ENCODE measurements around the gene TBCD.

Gene TBCD

DNA sequence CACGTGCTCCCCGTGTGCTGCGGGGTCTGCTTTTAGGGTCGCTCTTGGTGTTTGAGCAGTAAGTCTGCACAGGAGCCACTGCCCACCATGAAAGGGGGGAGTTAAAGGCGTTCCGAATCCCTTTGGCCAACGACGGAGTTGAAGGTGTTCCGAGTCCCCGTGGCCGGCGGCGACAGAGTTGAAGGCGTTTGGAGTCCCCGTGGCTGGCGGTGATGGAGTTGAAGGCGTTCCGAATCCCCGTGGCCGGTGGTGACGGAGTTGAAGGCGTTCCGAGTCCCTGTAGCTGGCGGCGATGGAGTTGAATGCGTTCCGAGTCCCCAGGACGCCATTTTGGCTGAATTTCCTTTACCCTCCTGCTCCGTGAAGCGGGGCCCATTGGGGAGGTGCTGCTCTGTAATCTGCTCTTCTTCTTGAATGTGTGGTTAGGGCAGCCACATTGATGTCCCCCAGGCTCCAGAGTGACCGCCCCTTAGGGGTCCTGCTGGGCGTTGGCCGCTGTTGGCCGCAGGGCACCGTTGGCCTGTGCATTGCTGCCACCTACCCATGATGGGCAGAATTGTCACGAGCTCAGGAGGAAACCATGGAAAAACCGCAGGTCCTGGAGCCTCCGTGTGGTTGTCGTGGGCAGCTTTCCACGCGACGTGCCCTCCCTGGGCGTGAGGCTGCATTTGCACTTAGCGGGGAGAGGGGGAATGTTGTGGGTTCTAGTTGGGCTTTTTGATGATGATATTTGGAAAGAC, 161.6 kb downstream of the TBCD start:
- no peaks in the 10 kb centered on the region for H3K79me2 ChIP-seq (ENCODE audit: control insufficient read depth, insufficient read depth, low read length, unreplicated experiment)
- no peaks in the 10 kb centered on the region for H3K4me1 ChIP-seq (ENCODE audit: control insufficient read depth, insufficient read depth, low read length, unreplicated experiment)
- H3K4me3 ChIP-seq (ENCODE audit: low read depth, low read length), result no peak overlapping the region
- no peaks in the 10 kb centered on the region for H3K27me3 ChIP-seq (ENCODE audit: insufficient read depth, low read length)
- H2AFZ ChIP-seq (ENCODE audit: low read length, unreplicated experiment), result no peak overlapping the region
- no peak overlapping the region for H3K27ac ChIP-seq (ENCODE audit: low read depth, low read length)
- no peaks in the 10 kb centered on the region for H3K36me3 ChIP-seq (ENCODE audit: insufficient read depth, low read length)

DNA sequence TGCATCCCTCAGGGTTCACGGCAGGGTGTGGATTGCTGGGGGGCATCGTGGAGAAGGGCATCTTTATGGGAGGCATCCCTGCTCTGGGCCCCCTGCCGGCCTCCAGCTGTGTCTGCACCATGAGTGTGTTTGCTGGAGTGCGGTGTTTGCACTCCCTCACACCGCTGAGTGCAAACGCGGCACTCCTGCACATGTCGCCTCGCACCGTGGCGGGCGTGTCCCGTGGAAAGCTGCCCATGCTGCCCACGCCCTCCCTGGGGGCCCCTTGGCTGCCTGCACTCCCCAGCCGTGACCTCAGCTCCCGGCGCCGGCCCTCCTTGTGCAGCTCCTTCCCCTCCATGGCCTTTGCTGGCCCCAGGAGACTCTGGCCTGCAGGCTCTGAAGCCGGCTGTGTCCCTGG, 162.5 kb downstream of the TBCD start:
- Histone ChIP-seq H2AFZ (ENCODE audit: low read length, unreplicated experiment) (no peak overlapping the region), H3K4me1 (ENCODE audit: control insufficient read depth, insufficient read depth, low read length, unreplicated experiment) (no peaks in the 10 kb centered on the region), H3K4me3 (ENCODE audit: low read depth, low read length) (no peak overlapping the region), H3K27me3 (ENCODE audit: insufficient read depth, low read length) (no peaks in the 10 kb centered on the region), H3K36me3 (ENCODE audit: insufficient read depth, low read length) (no peaks in the 10 kb centered on the region), H3K79me2 (ENCODE audit: control insufficient read depth, insufficient read depth, low read length, unreplicated experiment) (no peaks in the 10 kb centered on the region), H3K27ac (ENCODE audit: low read depth, low read length) (no peak overlapping the region)

DNA sequence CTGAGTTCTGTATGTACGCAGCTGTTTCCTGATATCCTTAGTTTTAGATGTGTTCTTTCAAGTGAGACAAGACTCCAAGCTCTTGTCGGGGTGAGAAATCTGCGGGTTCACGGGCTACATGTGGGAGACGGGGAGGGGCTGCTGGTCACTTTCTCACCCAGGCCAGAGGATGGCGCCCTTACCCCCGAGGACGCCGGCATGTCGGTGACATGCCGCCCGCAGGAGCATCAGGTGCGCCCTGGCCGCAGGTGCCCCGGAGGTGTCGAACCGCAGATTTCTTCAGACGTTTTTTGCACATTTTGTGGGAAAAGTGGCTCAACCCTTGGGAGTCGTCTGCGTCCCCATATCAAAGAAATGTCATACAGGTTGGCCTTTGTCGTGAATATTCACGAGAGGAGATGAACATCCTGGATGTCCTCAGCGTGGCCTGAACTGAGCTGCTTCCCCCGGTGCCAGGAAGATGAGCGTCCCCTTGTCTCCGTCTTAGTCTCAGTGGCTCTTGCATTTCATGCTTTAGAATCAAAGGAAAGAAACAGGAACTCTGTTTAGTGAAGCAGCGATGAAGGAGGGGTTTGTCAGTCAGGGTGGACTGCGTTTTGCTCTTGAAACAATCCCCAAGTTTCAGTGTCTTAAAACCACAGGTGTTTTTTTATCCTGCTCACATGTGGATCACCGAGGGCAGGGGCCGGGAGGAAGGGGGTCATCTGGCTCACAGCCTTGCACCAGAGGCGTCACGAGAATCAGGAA, 163.3 kb downstream of the TBCD start:
- Histone ChIP-seq H3K27ac (ENCODE audit: low read depth, low read length) (no peak overlapping the region), H3K79me2 (ENCODE audit: control insufficient read depth, insufficient read depth, low read length, unreplicated experiment) (no peaks in the 10 kb centered on the region), H3K27me3 (ENCODE audit: insufficient read depth, low read length) (no peaks in the 10 kb centered on the region), H2AFZ (ENCODE audit: low read length, unreplicated experiment) (no peak overlapping the region), H3K4me1 (ENCODE audit: control insufficient read depth, insufficient read depth, low read length, unreplicated experiment) (no peaks in the 10 kb centered on the region), H3K4me3 (ENCODE audit: low read depth, low read length) (no peak overlapping the region), H3K36me3 (ENCODE audit: insufficient read depth, low read length) (no peaks in the 10 kb centered on the region)

DNA sequence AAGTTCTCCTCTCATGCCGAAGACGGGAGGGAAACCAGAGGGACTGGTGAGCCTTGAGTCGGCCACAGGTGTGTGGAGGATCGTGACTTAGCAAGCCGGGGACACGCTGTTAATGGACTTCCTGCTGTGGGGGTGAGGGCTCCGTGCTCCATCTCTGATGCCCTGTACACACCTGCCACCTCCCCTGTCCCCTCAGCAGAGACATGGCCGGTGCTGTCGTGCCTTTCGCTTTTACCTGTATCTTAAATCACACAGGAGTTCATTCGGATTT, 163.8 kb downstream of the TBCD start:
- H3K27me3 ChIP-seq (ENCODE audit: insufficient read depth, low read length), result no peaks in the 10 kb centered on the region

DNA sequence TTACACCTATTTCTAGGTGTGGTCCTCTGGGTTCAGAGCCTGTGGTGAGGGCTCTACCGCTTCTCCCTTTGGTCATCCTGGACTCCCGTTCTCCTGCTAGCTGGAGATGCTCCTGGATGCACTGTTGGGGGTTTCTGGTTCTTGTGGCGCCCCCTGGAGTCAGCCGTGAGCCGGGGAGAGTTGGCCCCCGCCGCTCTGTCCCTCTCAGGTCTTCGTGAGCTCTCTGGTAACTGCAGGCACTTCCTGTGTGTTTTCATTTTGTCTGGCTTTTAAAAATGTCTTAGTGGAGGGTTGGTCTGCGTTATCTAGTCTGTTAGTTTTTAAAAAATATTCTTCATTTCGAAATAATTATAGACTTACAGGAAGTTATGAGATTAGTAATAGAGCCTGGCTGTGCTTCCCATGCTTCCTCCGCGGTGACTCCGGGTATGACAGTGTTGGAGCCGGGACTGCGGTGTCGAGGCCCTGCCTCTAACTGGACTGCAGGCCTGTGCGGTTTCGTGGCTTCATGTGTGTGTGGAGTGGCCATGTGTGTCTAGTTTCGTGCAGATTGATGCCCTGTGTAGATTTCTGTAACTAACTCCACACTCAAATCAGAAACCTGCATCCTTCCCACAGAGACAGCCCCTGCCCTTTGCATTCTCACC, 166.0 kb downstream of the TBCD start:
- Histone ChIP-seq H2AFZ (ENCODE audit: low read length, unreplicated experiment) (no peak overlapping the region), H3K4me1 (ENCODE audit: control insufficient read depth, insufficient read depth, low read length, unreplicated experiment) (no peaks in the 10 kb centered on the region), H3K27me3 (ENCODE audit: insufficient read depth, low read length) (no peaks in the 10 kb centered on the region), H3K4me3 (ENCODE audit: low read depth, low read length) (no peak overlapping the region), H3K36me3 (ENCODE audit: insufficient read depth, low read length) (peaks cover 3% of the 10 kb centered on the region; the same call in 1 of the 2 replicates), H3K27ac (ENCODE audit: low read depth, low read length) (no peak overlapping the region), H3K79me2 (ENCODE audit: control insufficient read depth, insufficient read depth, low read length, unreplicated experiment) (no peaks in the 10 kb centered on the region)

More for the DNA sequence above, 163.8 kb downstream of the TBCD start:
- Histone ChIP-seq H3K27ac (ENCODE audit: low read depth, low read length) (no peak overlapping the region), H3K79me2 (ENCODE audit: control insufficient read depth, insufficient read depth, low read length, unreplicated experiment) (no peaks in the 10 kb centered on the region), H2AFZ (ENCODE audit: low read length, unreplicated experiment) (no peak overlapping the region), H3K4me3 (ENCODE audit: low read depth, low read length) (no peak overlapping the region), H3K4me1 (ENCODE audit: control insufficient read depth, insufficient read depth, low read length, unreplicated experiment) (no peaks in the 10 kb centered on the region), H3K36me3 (ENCODE audit: insufficient read depth, low read length) (no peaks in the 10 kb centered on the region)

DNA sequence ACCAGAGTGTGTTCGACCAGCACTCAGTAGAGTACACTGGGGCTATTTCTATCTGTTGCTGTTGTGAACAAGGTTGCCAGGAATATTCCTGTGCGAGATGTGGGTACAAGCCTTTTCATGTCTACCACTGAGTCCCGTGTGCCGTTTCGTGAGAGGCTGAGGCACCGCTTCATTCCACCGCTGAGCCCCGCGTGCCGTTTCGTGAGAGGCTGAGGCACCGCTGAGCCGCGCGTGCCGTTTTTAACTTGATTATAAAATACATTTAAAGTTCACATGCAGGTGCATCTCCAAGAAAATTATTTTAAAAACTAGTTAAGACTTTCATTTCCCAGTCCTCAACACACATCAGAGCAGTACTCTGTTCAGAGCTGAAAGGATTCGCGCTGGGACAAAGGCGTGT, 166.6 kb downstream of the TBCD start:
- Histone ChIP-seq H3K79me2 (ENCODE audit: control insufficient read depth, insufficient read depth, low read length, unreplicated experiment) (no peaks in the 10 kb centered on the region), H3K4me3 (ENCODE audit: low read depth, low read length) (no peak overlapping the region), H3K4me1 (ENCODE audit: control insufficient read depth, insufficient read depth, low read length, unreplicated experiment) (no peaks in the 10 kb centered on the region)

DNA sequence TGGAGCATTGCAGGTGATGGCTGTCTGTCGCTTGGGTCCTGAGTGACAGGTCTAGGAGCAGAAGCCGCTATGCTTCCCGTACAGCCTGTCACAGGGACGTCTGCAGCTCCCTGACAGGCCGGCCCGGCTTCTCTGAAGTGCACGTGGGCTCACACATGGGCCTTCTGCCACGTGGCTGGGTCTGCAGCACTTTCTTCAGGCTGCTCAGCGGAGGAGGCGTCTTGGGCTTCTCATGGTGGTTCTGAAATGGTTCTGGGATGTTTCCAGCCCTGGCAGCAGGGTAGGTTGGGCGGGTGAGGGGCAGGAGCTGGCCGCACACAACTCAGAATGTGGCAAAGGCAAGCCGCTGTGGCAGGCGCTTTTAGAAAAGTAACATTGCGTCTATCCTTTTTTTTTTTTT, 168.3 kb downstream of the TBCD start:
- Histone ChIP-seq H2AFZ (ENCODE audit: low read length, unreplicated experiment) (no peak overlapping the region), H3K27me3 (ENCODE audit: insufficient read depth, low read length) (no peaks in the 10 kb centered on the region), H3K36me3 (ENCODE audit: insufficient read depth, low read length) (peaks cover 6% of the 10 kb centered on the region; the same call in 1 of the 2 replicates), H3K27ac (ENCODE audit: low read depth, low read length) (no peak overlapping the region), H3K4me1 (ENCODE audit: control insufficient read depth, insufficient read depth, low read length, unreplicated experiment) (no peaks in the 10 kb centered on the region), H3K4me3 (ENCODE audit: low read depth, low read length) (no peak overlapping the region), H3K79me2 (ENCODE audit: control insufficient read depth, insufficient read depth, low read length, unreplicated experiment) (no peaks in the 10 kb centered on the region)

More for the DNA sequence above, 166.6 kb downstream of the TBCD start:
- no peak overlapping the region for H2AFZ ChIP-seq (ENCODE audit: low read length, unreplicated experiment)
- H3K36me3 ChIP-seq (ENCODE audit: insufficient read depth, low read length), result peaks cover 3% of the 10 kb centered on the region; the same call in 1 of the 2 replicates
- H3K27ac ChIP-seq (ENCODE audit: low read depth, low read length), result no peak overlapping the region
- no peaks in the 10 kb centered on the region for H3K27me3 ChIP-seq (ENCODE audit: insufficient read depth, low read length)

DNA sequence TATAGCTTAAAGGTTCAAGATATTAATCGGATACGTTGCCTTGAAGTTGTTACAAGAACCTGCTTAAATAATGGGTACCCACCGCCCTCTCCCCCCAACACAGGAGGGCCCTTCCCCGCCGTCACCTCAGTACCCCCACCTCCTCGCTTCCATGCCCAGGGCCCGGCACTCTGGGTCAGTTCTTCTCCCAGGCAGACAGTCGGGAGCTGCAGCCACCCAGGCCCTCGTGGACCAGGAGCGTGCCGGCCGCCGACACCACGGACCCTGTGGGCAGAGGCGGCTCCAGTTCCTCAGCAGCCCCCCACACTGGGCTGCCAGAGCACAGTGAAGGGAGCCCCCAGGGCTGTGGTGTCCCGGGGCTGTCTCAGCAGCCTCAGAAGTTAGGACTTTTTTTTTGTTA, 168.8 kb downstream of the TBCD start:
- H2AFZ ChIP-seq (ENCODE audit: low read length, unreplicated experiment), result no peak overlapping the region
- H3K4me3 ChIP-seq (ENCODE audit: low read depth, low read length), result no peak overlapping the region
- peaks cover 6% of the 10 kb centered on the region; the same call in 1 of the 2 replicates for H3K36me3 ChIP-seq (ENCODE audit: insufficient read depth, low read length)
- no peaks in the 10 kb centered on the region for H3K4me1 ChIP-seq (ENCODE audit: control insufficient read depth, insufficient read depth, low read length, unreplicated experiment)
- H3K27ac ChIP-seq (ENCODE audit: low read depth, low read length), result no peak overlapping the region
- H3K27me3 ChIP-seq (ENCODE audit: insufficient read depth, low read length), result no peaks in the 10 kb centered on the region
- H3K79me2 ChIP-seq (ENCODE audit: control insufficient read depth, insufficient read depth, low read length, unreplicated experiment), result no peaks in the 10 kb centered on the region

DNA sequence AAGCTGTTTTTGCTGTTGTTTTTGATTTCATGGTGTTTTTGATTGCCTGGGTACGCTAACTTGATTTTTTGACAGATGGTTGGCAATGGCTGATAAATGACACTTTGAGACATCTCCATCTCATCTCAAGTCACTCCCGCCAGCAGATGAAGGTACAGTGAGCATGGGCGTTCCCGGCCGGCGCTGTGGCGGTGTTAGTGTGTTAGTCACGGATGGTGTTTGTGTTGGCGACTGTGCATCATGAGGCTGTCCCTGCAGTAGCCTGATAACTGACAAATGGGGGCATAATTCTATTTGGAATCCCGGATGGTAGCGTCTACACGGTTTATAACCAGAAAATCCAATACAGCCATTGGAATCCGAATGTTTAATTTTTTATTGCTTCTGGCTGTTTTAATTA, 169.6 kb downstream of the TBCD start:
- Histone ChIP-seq H3K36me3 (ENCODE audit: insufficient read depth, low read length) (peaks cover 6% of the 10 kb centered on the region; the same call in 1 of the 2 replicates), H3K27me3 (ENCODE audit: insufficient read depth, low read length) (no peaks in the 10 kb centered on the region), H3K27ac (ENCODE audit: low read depth, low read length) (no peak overlapping the region), H3K4me3 (ENCODE audit: low read depth, low read length) (no peak overlapping the region), H3K4me1 (ENCODE audit: control insufficient read depth, insufficient read depth, low read length, unreplicated experiment) (no peaks in the 10 kb centered on the region), H2AFZ (ENCODE audit: low read length, unreplicated experiment) (no peak overlapping the region), H3K79me2 (ENCODE audit: control insufficient read depth, insufficient read depth, low read length, unreplicated experiment) (no peaks in the 10 kb centered on the region)

DNA sequence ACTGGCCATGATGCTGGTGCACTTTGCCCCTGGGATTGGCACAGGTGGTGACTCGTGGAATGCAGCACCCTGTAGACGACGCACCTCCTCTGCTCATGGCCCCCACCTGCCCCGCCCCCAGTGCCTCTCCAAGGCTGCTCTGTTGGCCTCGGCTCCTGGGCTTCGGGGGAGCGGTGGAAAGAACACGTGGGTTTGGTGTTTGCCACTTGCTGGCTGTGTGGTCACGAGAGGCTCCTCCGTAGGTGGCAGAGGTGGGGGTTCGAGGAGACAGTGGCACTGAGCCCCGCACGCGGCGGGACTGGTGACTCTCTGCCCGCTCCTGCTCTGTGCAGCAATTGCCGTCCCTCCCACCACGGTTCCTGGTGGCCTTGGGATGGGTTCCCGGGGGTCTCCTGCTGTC, 170.8 kb downstream of the TBCD start:
- Histone ChIP-seq H3K36me3 (ENCODE audit: insufficient read depth, low read length) (peaks cover 16% of the 10 kb centered on the region; the same call in 1 of the 2 replicates), H3K79me2 (ENCODE audit: control insufficient read depth, insufficient read depth, low read length, unreplicated experiment) (no peaks in the 10 kb centered on the region), H3K27ac (ENCODE audit: low read depth, low read length) (no peak overlapping the region), H3K4me1 (ENCODE audit: control insufficient read depth, insufficient read depth, low read length, unreplicated experiment) (no peaks in the 10 kb centered on the region), H3K4me3 (ENCODE audit: low read depth, low read length) (no peak overlapping the region), H2AFZ (ENCODE audit: low read length, unreplicated experiment) (no peak overlapping the region), H3K27me3 (ENCODE audit: insufficient read depth, low read length) (no peaks in the 10 kb centered on the region)

All from ACC112 (cell line).